Activated T-cell treated with anti-CD3 and anti-CD28 coated beads, Interleukin-2, amount 50 U/mL, for 4 hours (primary cell): ENCODE results near the gene LEFTY1. TPM values are rescaled to one million over a fixed set of nuclear protein-coding genes. Genes with fewer than 3 reads are reported as not detected.
"Not testable (repeated sequence)": the region's sequence is repeated elsewhere in the genome, so short reads cannot be mapped to it uniquely, and the experiment has no call there.

Source experiments
- ATAC-seq, 2 donors: fragments of 200-7000 bp; cut with Tn5 transposase; one replicate each; pipeline ENCODE4 v1.10.0; 2021
- DNase-seq: peaks from one replicate; pipeline ENCODE4 v3.0.0-alpha.2; 2020
- H3K27me3 Mint-ChIP-seq: one replicate; pipeline ENCODE4 v1.8.0; 2021; ENCODE audit warnings: low read depth, mixed read lengths
- H3K36me3 Mint-ChIP-seq: one replicate; pipeline ENCODE4 v1.8.0; 2022; ENCODE audit warnings: mixed read lengths; ENCODE audit not compliant: insufficient read depth
- H3K4me1 Mint-ChIP-seq: one replicate; pipeline ENCODE4 v1.8.0; 2021; ENCODE audit warnings: low read depth, mixed read lengths
- H3K4me3 Mint-ChIP-seq: one replicate; pipeline ENCODE4 v1.8.0; 2021; ENCODE audit warnings: mild to moderate bottlenecking, moderate library complexity, mixed read lengths
- H3K9me3 Mint-ChIP-seq: one replicate; pipeline ENCODE4 v1.8.0; 2021; ENCODE audit warnings: mixed read lengths
- total RNA-seq, 3 donors: library from RNA; stranded (reverse); gene quantifications; one replicate each; pipeline ENCODE4 v1.2.1, GENCODE V29; 2021

LEFTY1 gene
- total RNA-seq, 3 donors from 2014 or later: 0.22 TPM; not detected in 2

DNA sequence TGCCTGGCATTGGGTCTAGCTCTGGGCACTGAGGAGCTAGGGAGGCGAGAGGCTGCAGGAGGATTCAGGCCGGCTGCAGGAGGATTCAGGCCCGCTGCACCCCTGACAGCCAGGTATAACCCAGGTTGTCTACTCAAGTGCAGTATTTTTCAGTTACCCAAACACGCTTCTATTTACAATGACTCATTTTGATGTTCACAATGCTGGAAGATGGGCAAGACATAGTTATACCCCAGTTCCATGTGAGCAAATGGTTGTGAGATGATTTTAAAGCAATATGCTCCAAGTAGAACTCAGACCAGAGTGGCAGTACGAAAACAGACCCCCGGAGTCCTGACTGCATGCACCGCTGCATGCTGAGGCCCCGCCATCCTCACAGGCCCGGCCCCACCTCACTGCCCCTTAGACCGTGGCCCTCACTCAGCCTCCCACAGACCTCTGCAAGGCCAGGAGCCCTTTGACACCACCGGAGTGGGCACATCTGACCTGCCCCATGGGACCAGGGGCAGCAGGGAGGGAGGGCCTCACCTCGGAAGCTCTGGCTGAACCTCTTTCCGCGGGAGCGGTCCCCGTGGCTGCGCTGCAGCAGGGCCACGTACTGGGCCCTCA, 553 bp downstream of the LEFTY1 start:
- DNase-seq (no peak), ATAC-seq (no peak)
- H3K4me3 Mint-ChIP-seq: no peak overlapping the region
- H3K4me1 Mint-ChIP-seq: peaks cover 16% of the 10 kb centered on the region
- H3K27me3 Mint-ChIP-seq: no peaks in the 10 kb centered on the region
- H3K9me3 Mint-ChIP-seq: no peaks in the 10 kb centered on the region
- H3K36me3 Mint-ChIP-seq: no peaks in the 10 kb centered on the region

DNA sequence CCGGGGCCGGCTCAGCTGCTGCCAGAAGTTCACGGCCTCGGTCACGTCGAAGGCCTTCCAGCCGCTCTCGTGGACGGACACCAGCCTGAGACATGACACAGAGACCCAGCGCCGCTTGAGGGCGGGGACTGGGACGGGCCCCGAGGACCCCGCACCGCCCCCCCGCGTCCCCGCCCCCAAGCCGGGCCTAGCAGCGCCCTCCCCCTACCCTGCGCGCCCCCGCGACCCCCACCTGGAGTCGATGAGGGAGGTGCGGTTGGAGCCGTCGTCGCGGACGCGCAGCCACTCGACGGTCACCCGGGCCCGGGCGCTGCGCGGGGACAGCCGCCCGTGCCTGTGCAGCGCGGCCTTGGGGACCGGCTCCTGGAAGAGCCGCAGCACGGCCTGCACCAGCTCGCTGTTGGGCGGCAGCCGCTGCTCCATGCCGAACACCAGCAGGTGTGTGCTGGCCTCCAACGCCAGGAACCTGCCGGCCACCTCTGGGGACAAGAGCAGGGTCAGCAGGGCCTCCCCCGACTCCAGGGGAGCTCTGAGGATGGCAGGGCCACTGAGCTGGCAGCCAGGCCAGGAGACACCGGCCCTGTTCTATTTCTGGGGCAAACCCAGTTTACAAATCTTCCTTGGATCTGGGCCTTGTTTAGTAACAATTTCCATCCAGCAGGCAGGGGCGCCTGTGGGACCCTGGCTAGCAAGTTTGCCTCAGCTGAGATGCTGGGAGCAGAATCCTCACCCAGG, 1.2 kb downstream of the LEFTY1 start:
- peaks cover 19% of the 10 kb centered on the region for H3K4me1 Mint-ChIP-seq
- H3K27me3 Mint-ChIP-seq, H3K4me3 Mint-ChIP-seq, ATAC-seq, H3K36me3 Mint-ChIP-seq, DNase-seq, H3K9me3 Mint-ChIP-seq: not testable (repeated sequence)

DNA sequence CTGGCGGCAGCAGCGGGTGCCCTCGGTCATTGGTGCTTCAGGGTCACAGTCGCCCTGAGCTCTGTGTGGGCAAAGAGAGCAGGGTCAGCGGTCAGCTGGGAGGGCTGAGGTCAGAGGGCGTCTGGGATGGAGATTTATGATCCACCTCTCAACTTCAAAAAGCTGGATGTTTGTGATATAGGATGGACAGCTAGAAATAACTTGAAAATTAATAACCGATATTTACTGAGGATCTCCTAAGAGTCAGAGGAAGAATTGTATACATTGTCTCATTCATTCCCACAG, 2.0 kb downstream of the LEFTY1 start:
- DNase-seq: no peak
- no peak overlapping the region for H3K4me3 Mint-ChIP-seq

DNA sequence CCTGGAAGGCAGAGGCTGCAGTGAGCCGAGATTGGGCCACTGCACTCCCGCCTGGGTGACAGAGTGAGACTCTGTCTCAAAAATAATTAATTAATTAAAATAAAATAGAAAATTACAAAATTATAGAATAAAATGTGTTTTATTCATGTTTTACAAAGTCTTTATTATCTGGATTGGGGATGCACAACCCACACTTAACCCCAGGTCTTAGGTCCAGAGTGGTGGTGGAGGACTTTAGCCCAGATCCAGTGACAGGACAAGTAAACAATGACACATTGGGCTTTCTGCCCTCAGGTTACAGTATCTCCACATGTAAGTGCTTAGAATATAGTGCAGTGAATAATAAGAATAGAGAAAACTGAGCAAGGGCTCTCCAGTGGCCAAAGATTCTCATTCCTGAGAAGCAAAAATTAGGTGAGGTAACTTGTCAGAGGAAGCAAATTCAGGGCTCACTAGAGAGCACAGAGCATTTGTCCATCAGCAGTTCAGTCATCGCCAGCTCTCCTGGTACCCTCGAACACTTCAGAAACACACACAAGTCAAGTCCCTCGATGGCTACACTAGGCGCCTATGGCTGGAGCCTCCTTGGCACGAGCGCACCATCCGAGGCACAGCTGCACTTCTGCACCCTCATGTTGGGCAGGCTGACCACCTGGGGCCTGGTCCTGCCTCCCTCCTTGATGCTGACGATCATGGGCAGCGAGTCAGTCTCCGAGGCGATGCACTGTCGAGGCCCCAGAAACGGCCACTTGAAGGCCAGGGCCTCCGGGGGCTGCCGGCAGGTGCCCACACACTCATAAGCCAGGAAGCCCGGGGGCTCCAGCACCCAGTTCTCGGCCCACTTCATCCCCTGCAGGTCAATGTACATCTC, 2.6 kb downstream of the LEFTY1 start:
- Mint-ChIP-seq H3K4me1 (peaks cover 18% of the 10 kb centered on the region), H3K9me3 (no peaks in the 10 kb centered on the region), H3K4me3 (no peak overlapping the region), H3K36me3 (no peaks in the 10 kb centered on the region), H3K27me3 (no peaks in the 10 kb centered on the region)
- ATAC-seq: no peak
- no peak for DNase-seq

More for the DNA sequence above, 2.0 kb downstream of the LEFTY1 start:
- no peak for ATAC-seq
- no peaks in the 10 kb centered on the region for H3K36me3 Mint-ChIP-seq
- no peaks in the 10 kb centered on the region for H3K9me3 Mint-ChIP-seq
- no peaks in the 10 kb centered on the region for H3K27me3 Mint-ChIP-seq
- peaks cover 19% of the 10 kb centered on the region for H3K4me1 Mint-ChIP-seq

DNA sequence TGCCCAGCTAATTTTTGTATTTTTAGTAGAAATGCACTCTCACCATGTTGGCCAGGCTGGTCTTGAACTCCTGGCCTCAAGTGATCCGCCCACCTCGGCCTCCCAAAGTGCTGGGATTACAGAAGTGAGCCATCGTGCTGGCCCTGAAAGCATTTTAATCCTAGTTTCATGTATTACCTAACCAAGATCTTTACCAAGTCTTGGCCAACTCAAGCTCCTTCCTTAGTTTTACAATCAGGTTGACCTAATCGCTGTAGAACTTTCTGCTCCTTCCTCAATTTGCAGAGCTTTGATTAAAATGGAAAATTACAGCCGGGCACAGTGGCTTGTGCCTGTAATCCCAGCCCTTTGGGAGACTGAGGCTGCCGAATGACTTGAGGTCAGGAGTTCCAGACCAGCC, 3.6 kb downstream of the LEFTY1 start:
- no peaks in the 10 kb centered on the region for H3K36me3 Mint-ChIP-seq
- H3K4me3 Mint-ChIP-seq: no peak overlapping the region
- ATAC-seq (no peak), DNase-seq (no peak)
- no peaks in the 10 kb centered on the region for H3K27me3 Mint-ChIP-seq
- H3K9me3 Mint-ChIP-seq: no peaks in the 10 kb centered on the region
- peaks cover 24% of the 10 kb centered on the region for H3K4me1 Mint-ChIP-seq

DNA sequence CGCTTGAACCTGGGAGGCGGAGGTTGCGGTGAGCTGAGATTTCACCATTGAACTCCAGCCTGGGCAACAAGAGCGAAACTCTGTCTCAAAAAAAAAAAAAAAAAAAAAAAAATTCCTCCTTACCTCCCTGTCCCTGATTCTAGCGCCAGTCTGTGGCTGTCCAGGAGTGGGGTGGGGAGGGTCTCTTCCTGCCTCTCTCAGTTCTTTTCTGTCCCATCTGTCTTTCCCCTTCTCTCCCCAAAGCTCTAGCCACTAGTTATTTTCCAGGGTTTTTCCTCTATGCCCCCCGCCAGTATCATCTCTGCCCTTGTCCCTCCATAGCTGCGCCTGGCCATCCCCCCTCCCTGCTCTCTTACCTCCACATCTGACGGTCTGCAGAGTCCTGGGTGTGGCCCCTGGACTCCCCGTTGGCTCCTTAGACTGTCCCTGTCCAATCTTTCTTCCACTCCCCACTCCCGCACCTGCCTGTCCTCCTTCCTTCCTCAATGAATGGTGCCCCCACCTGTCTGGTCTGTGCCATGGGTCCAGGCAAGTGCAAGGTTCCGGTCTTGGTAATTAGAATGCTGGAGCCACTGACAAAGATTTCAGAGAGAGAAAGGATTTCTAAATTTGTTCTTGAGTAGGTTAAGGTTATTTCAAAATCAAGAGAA, 5.2 kb downstream of the LEFTY1 start:
- Mint-ChIP-seq H3K36me3 (peaks cover 2% of the 10 kb centered on the region), H3K27me3 (no peaks in the 10 kb centered on the region), H3K9me3 (no peaks in the 10 kb centered on the region), H3K4me3 (peak overlapping the region; percentile 88), H3K4me1 (peaks cover 36% of the 10 kb centered on the region)
- no peak for ATAC-seq
- DNase-seq: no peak

DNA sequence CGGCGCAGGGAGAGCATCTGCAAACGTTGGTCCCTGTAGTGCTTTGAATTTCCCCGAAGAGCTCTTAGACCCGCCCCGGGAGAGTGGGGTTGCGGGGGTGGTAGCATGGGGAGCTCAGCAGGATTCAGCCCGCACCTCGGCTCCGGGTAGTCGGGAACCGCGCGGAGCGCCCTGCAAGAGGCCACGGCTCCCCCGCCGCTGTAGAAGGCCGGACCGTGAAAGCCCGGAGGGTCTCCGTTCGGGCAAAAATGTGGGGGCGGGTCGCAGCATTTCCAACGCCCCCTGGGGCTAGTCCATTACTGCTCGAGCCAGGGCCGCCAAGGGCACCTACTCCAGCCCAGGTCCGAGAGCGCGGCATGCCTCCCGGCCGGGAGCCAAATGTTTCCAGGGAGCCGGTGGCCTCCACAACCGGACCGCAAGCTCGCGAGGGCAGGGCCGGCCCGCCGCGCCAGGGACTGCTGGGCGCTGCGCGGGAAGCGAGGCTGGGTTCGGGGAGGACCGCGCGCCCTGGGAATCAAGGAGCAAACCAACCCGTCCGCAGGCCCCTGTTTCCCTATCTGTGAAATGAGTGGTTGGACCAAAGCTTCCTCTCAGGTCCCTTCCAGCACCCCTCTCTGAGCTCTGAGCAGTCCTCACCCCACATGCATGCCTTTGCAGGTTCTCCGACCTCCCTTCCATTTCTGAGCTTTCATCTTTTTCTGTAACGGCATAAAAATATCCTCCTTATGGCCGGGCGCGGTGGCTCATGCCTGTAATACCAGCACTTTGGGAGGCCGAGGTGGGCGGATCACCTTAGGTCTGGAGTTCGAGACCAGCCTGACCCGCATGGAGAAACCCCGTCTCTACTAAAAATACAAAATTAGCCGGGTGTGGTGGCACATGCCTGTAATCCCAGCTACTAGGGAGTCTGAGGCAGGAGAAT, 6.0 kb downstream of the LEFTY1 start:
- Mint-ChIP-seq H3K4me1 (peaks cover 44% of the 10 kb centered on the region), H3K9me3 (no peaks in the 10 kb centered on the region), H3K4me3 (peak overlapping the region; percentile 88), H3K27me3 (no peaks in the 10 kb centered on the region), H3K36me3 (peaks cover 2% of the 10 kb centered on the region)
- ATAC-seq (peak; percentile 45 to 48), DNase-seq (peak; percentile 37)

DNA sequence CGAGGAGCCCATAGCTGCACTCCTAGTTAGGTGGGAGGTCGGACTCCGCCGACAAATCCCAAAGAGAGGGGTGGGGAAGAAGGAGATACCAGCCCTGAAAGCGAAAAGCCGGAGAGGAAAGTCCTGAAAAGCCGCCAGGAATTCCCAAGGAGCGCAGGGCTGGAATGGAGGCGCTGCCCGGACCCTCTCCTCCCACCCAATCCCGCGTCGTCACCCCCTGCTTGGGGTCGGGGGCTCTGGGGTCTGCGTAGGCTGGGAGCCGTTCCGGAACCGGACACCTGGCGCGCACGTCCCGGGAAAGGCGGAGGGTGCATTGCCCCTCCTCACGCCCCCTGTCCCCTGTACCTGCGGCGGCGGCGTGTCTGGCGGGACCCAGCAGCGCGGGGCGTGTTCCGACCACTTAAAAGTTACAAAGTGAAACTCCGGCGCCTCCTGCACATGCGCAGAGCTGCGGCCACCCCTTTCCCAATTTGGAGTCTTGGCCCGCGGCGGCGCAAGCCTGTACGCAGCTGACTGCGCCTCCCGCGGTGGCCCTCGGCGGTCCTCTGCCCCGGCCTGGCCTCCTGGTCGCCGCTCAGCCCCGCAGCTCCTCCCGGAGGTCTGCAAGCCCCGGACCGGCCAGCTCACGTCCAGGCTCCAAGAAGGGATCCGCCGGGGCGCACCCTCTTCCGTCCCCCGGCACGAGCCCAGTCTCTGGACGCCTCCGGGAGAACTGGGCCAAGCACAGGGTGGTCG, 6.8 kb downstream of the LEFTY1 start, which contains the start of gene TMEM63A:
TMEM63A (minus strand) TSS at position 422 of the 735 bp plus-strand sequence. CDS start 4,800 bp downstream, outside the sequence.
- no peaks in the 10 kb centered on the region for H3K27me3 Mint-ChIP-seq
- peaks cover 52% of the 10 kb centered on the region for H3K4me1 Mint-ChIP-seq
- H3K9me3 Mint-ChIP-seq: no peaks in the 10 kb centered on the region
- DNase-seq (peak; percentile 87), ATAC-seq (peak; percentile 69 to 76)
- H3K4me3 Mint-ChIP-seq: peak within 1 kb of the TSS; percentile 88
- peaks cover 2% of the 10 kb centered on the region for H3K36me3 Mint-ChIP-seq

DNA sequence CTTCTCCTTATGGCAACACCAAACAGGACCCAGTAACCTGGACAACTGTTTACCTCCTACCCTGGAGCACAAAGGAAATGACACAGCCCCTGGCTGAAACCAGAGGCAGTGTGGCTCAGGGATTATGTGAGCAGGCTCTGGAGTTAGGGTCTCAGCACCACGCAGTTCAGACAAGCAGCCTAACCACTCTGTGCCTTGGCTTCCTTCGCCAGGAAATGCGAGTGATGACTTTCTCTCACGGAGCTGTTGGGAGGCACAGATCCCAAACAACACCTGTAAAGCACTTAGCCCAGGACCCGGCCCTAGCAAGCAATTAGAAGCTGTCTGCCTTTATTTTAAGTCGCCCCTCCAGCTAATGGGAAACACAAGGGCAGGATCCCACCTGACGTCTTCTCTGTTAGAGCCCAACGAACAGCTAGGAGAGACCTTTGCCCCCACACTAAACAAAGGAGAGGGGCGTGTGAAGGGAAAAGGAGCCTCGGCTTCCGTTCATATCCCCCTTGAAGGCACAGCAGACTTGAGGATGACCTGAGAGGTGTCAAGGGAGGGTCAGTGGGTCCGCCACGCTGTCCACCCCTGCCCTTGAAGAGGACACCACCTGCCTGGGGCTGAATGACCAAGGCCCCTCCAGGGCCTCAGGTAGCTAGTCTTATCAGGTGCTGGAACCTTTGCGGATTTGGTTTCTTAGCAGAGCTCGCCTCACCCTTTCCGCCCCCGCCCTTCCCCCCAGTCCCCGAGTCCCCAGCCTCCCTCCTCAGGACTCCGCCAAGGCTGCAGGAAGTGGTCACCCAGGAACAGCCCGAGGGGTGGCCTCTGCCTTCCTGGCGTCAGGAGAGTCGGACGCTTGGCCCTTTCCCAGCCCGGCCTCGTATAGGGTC, 7.6 kb downstream of the LEFTY1 start:
- H3K4me1 Mint-ChIP-seq: peaks cover 58% of the 10 kb centered on the region
- H3K4me3 Mint-ChIP-seq: peak overlapping the region; percentile 88
- peaks cover 2% of the 10 kb centered on the region for H3K36me3 Mint-ChIP-seq
- H3K9me3 Mint-ChIP-seq: no peaks in the 10 kb centered on the region
- DNase-seq: peak; percentile 38
- no peaks in the 10 kb centered on the region for H3K27me3 Mint-ChIP-seq
- ATAC-seq: peak; percentile 26 to 62

DNA sequence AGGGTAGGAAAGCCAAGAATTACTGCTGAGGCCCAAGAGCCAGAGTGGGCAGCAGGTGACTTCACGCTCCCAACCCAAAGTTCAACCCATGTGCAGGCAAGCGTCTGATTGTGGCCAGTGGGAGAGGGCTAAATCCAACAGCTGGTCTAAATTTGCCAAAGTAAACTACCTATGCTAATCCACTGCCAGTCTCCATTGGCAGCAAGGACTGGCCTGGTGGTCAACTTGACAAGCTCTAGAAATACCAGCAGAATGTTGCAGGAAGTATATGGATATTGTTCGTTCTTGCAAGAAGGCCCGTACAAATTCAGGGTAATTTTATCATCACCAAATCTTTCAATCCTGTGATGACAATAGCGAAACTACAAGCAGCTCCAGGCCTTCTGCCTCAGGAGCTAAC, 8.3 kb downstream of the LEFTY1 start:
- Mint-ChIP-seq H3K27me3 (no peaks in the 10 kb centered on the region), H3K4me3 (peak overlapping the region; percentile 88), H3K36me3 (peaks cover 2% of the 10 kb centered on the region), H3K9me3 (no peaks in the 10 kb centered on the region), H3K4me1 (peaks cover 62% of the 10 kb centered on the region)
- no peak for DNase-seq
- no peak for ATAC-seq

DNA sequence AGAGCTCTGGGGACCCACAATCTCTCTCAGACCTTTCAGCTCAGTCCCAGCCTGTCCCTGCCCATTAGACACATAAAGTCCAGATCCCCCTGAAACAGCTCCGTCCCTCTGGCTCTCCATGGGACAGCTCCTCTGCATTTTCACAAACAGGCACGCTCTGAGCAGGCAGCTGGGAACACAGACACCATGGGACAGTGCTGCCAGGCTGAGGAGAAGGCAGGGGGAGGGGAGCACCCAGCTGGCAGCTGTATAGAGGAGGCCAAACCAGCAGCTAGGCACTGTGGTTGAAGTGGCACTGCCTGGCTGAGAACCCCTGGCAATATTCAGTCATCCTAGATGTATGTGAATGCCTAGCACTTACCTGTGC, 8.7 kb downstream of the LEFTY1 start:
- Mint-ChIP-seq H3K9me3 (no peaks in the 10 kb centered on the region), H3K36me3 (peaks cover 2% of the 10 kb centered on the region), H3K27me3 (no peaks in the 10 kb centered on the region), H3K4me1 (peaks cover 66% of the 10 kb centered on the region), H3K4me3 (peak overlapping the region; percentile 88)
- ATAC-seq (no peak), DNase-seq (no peak)

DNA sequence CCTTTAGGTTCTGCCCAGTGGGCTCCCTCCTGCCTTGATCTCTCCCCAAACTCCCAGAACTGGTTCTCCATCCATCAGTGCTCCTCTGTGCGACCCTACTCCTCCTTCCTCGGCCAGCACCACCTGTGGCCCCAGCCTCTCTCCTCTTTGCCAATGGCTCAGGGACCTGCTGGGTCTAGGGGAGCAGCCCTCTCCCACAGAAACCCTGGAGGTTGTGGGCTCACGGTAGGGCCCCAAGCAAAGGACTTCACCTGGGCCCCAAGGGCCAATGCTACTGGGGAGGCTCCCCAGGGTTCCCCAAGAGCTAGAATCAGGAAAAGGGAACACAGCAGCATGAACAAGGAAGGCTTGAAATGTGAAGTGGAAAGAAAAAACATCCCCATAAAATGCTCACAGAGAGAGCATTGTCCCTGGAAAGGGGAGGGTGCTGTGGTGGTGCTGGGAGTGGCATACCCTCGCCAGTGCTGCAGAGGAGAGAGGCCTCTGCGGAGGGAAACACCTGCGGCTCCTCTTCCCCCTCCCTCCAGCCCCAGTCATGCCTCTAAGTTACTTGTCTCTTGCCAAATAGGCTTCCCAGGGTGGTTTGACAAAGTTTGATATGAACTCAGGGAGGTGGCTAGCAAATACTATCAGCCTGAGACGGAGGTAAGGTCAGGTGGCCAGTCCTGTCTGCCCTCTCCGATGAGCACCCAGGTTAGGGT, 9.3 kb downstream of the LEFTY1 start:
- ATAC-seq: no peak
- peak overlapping the region; percentile 88 for H3K4me3 Mint-ChIP-seq
- no peaks in the 10 kb centered on the region for H3K9me3 Mint-ChIP-seq
- peaks cover 71% of the 10 kb centered on the region for H3K4me1 Mint-ChIP-seq
- DNase-seq: no peak
- H3K36me3 Mint-ChIP-seq: peaks cover 2% of the 10 kb centered on the region
- H3K27me3 Mint-ChIP-seq: no peaks in the 10 kb centered on the region
